Measurements from ENCODE around the gene TMTC4.

GRCh38 chr13:100594731-100595130 lies 79.9 kb downstream of the TMTC4 start:
- TF ChIP-seq EP300 (IDR thresholded peaks at IDR 0.05) (no peak), POLR2AphosphoS5 (IDR thresholded peaks at IDR 0.05) (no peak), CTCF (IDR thresholded peaks at IDR 0.05) (no peak)
